ENCODE results near the gene PRKN.

Gene PRKN

GRCh38 chr6:162273986-162274385, 453.6 kb downstream of the PRKN start:
- DNase-seq: no peak

GRCh38 chr6:162271922-162272321, 455.6 kb downstream of the PRKN start:
- no peak for DNase-seq

GRCh38 chr6:162270966-162271365, 456.6 kb downstream of the PRKN start:
- no peak for DNase-seq

GRCh38 chr6:162267641-162268040, 459.9 kb downstream of the PRKN start:
- DNase-seq: no peak

- no peak for DNase-seq
Measured at GRCh38 chr6:162267126-162267525, 460.4 kb downstream of the PRKN start.

GRCh38 chr6:162264581-162264980, 463.0 kb downstream of the PRKN start:
- no peak for DNase-seq

GRCh38 chr6:162262466-162263196, 464.9 kb downstream of the PRKN start:
- no peak for DNase-seq

- DNase-seq: no peak
Measured at GRCh38 chr6:162261598-162261997, 466.0 kb downstream of the PRKN start.

GRCh38 chr6:162260027-162260426, 467.5 kb downstream of the PRKN start:
- DNase-seq: no peak

- no peak for DNase-seq
Measured at GRCh38 chr6:162258647-162259046, 468.9 kb downstream of the PRKN start.

- DNase-seq: no peak
Measured at GRCh38 chr6:162256361-162256760, 471.2 kb downstream of the PRKN start.

GRCh38 chr6:162251257-162251656, 476.3 kb downstream of the PRKN start:
- DNase-seq: no peak

GRCh38 chr6:162249907-162250642, 477.5 kb downstream of the PRKN start:
- no peak for DNase-seq

- DNase-seq: no peak
Measured at GRCh38 chr6:162245830-162246420, 481.6 kb downstream of the PRKN start.

- DNase-seq: no peak
Measured at GRCh38 chr6:162244031-162244430, 483.5 kb downstream of the PRKN start.

GRCh38 chr6:162242915-162243314, 484.7 kb downstream of the PRKN start:
- DNase-seq: no peak

- no peak for DNase-seq
Measured at GRCh38 chr6:162239330-162239729, 488.2 kb downstream of the PRKN start.

- no peak for DNase-seq
Measured at GRCh38 chr6:162238675-162239074, 488.9 kb downstream of the PRKN start.

- DNase-seq: no peak
Measured at GRCh38 chr6:162237331-162237730, 490.2 kb downstream of the PRKN start.

- no peak for DNase-seq
Measured at GRCh38 chr6:162234631-162235030, 492.9 kb downstream of the PRKN start.

GRCh38 chr6:162230147-162230752, 497.3 kb downstream of the PRKN start:
- DNase-seq: no peak

GRCh38 chr6:162229093-162229492, 498.5 kb downstream of the PRKN start:
- no peak for DNase-seq

GRCh38 chr6:162226803-162227202, 500.8 kb downstream of the PRKN start:
- no peak for DNase-seq

GRCh38 chr6:162222521-162222920, 505.0 kb downstream of the PRKN start:
- DNase-seq: no peak

Data from NCI-H1436 (cell line).